ENCODE measurements around the gene NANOS3. TPM values are rescaled to one million over a fixed set of nuclear protein-coding genes. Genes with fewer than 3 reads are reported as not detected.

The NANOS3 gene
- total and polyA plus RNA-seq, 9 of the 15 experiments (the other 6 are each of a cell fraction or from before 2014, with no cell fraction given) = not detected

GRCh38 chr19:13833330-13834243, 43.3 kb upstream of the NANOS3 start (continued):
- TF ChIP-seq, protein P1, sequence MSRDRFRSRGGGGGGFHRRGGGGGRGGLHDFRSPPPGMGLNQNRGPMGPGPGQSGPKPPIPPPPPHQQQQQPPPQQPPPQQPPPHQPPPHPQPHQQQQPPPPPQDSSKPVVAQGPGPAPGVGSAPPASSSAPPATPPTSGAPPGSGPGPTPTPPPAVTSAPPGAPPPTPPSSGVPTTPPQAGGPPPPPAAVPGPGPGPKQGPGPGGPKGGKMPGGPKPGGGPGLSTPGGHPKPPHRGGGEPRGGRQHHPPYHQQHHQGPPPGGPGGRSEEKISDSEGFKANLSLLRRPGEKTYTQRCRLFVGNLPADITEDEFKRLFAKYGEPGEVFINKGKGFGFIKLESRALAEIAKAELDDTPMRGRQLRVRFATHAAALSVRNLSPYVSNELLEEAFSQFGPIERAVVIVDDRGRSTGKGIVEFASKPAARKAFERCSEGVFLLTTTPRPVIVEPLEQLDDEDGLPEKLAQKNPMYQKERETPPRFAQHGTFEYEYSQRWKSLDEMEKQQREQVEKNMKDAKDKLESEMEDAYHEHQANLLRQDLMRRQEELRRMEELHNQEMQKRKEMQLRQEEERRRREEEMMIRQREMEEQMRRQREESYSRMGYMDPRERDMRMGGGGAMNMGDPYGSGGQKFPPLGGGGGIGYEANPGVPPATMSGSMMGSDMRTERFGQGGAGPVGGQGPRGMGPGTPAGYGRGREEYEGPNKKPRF (IDR thresholded peaks at IDR 0.05; ENCODE audit: low read depth, low read length) = no peak
- peak; percentile 69; the same call in 1 of the 2 replicates for TF ChIP-seq FOXK1 (CRISPR knock-in tag; IDR thresholded peaks at IDR 0.05; ENCODE audit: borderline replicate concordance)
- no peak for TF ChIP-seq TCF7 (IDR thresholded peaks at IDR 0.05; ENCODE audit: borderline replicate concordance)
- no peak for TF ChIP-seq CCAR2 (IDR thresholded peaks at IDR 0.05; ENCODE audit: low read depth, low read length)
- TF ChIP-seq CSDE1 (IDR thresholded peaks at IDR 0.05) = no peak
- TF ChIP-seq, protein P2, sequence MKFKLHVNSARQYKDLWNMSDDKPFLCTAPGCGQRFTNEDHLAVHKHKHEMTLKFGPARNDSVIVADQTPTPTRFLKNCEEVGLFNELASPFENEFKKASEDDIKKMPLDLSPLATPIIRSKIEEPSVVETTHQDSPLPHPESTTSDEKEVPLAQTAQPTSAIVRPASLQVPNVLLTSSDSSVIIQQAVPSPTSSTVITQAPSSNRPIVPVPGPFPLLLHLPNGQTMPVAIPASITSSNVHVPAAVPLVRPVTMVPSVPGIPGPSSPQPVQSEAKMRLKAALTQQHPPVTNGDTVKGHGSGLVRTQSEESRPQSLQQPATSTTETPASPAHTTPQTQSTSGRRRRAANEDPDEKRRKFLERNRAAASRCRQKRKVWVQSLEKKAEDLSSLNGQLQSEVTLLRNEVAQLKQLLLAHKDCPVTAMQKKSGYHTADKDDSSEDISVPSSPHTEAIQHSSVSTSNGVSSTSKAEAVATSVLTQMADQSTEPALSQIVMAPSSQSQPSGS (CRISPR knock-in tag; IDR thresholded peaks at IDR 0.05) = no peak
- TF ChIP-seq CBFA2T2 (conservative IDR thresholded peaks at IDR 0.05) = no peak
- TF ChIP-seq NCOA2 (IDR thresholded peaks at IDR 0.05; ENCODE audit: partially characterized antibody in 2 of 2) = no peak
- TF ChIP-seq KLF1 (tag; IDR thresholded peaks at IDR 0.05) = no peak
- no peak for TF ChIP-seq RFX7 (CRISPR knock-in tag; IDR thresholded peaks at IDR 0.05)
- no peak for TF ChIP-seq TRIM24 (IDR thresholded peaks at IDR 0.05)
- TF ChIP-seq HDGF (IDR thresholded peaks at IDR 0.05) = no peak
- TF ChIP-seq RBM25 (IDR thresholded peaks at IDR 0.05; ENCODE audit: low read depth, low read length, severe bottlenecking) = peak; percentile 100
- TF ChIP-seq GTF3C2 (IDR thresholded peaks at IDR 0.05; ENCODE audit: borderline replicate concordance, extremely low read depth, insufficient read length) = no peak
- TF ChIP-seq TAF7 (tag; IDR thresholded peaks at IDR 0.05) = no peak
- no peak for TF ChIP-seq NFRKB (IDR thresholded peaks at IDR 0.05; ENCODE audit: low read depth)
- TF ChIP-seq CBX1 (IDR thresholded peaks at IDR 0.05; ENCODE audit: low read depth) = no peak
- no peak for TF ChIP-seq MTA1 (IDR thresholded peaks at IDR 0.05; ENCODE audit: borderline replicate concordance)
- no peak for TF ChIP-seq POLR2H (tag; IDR thresholded peaks at IDR 0.05; ENCODE audit: low read depth)
- no peak for TF ChIP-seq ZNF280B (CRISPR knock-in tag; IDR thresholded peaks at IDR 0.05)
- TF ChIP-seq MEIS2 (IDR thresholded peaks at IDR 0.05; ENCODE audit: partially characterized antibody) = no peak
